Naive thymus-derived CD8-positive, alpha-beta T cell (primary cell): ENCODE data around the gene KLHL12. TPM values are rescaled to one million over a fixed set of nuclear protein-coding genes. Genes with fewer than 3 reads are reported as not detected.
"Not testable (repeated sequence)": the region's sequence is repeated elsewhere in the genome, so short reads cannot be mapped to it uniquely, and the experiment has no call there.

Experiments
- ATAC-seq, 2 donors: fragments of 150-1000 bp; cut with Tn5 transposase in 1 of 2; sonication (Bioruptor Pico), chemical (Tn5 transposase) in 1 of 2; 1 replicate in 1 of 2; 2 replicates in 1 of 2; pipeline ENCODE4 v1.10.0; 2021; ENCODE audit warnings: mild to moderate bottlenecking in 2 of 2, moderate library complexity in 2 of 2
- POLR2A ChIA-PET: fragments of 350-600 bp; sonication (Branson Sonifier 250); formaldehyde crosslinking; loops from one replicate; lab custom pipeline; 2021; ENCODE audit warnings: antibody characterized with exemption; lab: Charles Lee
- DNase-seq, 10 donors: peaks; one replicate each; pipeline versions ENCODE4 v3.0.0 to v3.0.0-alpha.2; 2020 to 2022
- H3K27ac Mint-ChIP-seq, 10 donors: one replicate each; pipeline ENCODE4 v1.8.0; 2020 to 2022; ENCODE audit warnings: mild to moderate bottlenecking in 10 of 10, mixed read lengths in 10 of 10, moderate library complexity in 4 of 10, inconsistent platforms in 1 of 10
- H3K27me3 Mint-ChIP-seq, 5 donors: one replicate each; pipeline ENCODE4 v1.8.0; 2021 to 2022; ENCODE audit warnings: mixed read lengths in 5 of 5
- H3K36me3 Mint-ChIP-seq, 3 donors: one replicate each; pipeline ENCODE4 v1.8.0; 2020 to 2022; ENCODE audit warnings: mixed read lengths in 3 of 3, mild to moderate bottlenecking in 2 of 3, inconsistent platforms in 1 of 3
- H3K4me1 Mint-ChIP-seq, 4 donors: one replicate each; pipeline ENCODE4 v1.8.0; 2021 to 2022; ENCODE audit warnings: mixed read lengths in 4 of 4
- H3K4me3 Mint-ChIP-seq, 10 donors: one replicate each; pipeline ENCODE4 v1.8.0; 2020 to 2022; ENCODE audit warnings: mild to moderate bottlenecking in 10 of 10, mixed read lengths in 10 of 10, moderate library complexity in 6 of 10, inconsistent platforms in 1 of 10
- H3K9me3 Mint-ChIP-seq, 9 donors: one replicate each; pipeline ENCODE4 v1.8.0; 2020 to 2022; ENCODE audit warnings: mixed read lengths in 9 of 9, mild to moderate bottlenecking in 3 of 9, inconsistent platforms in 1 of 9, moderate library complexity in 1 of 9
- polyA plus RNA-seq, 3 donors: library from polyadenylated mRNA; unstranded; fragments of 300-500 nt; fragmentation: Illumina TruSeq; gene quantifications; one replicate each; pipeline ENCODE4 v1.2.3, GENCODE V29; 2021
- total RNA-seq, 8 experiments: library from RNA in 2 of 8; stranded (reverse) in 2 of 8; gene quantifications; one replicate each; pipeline ENCODE4 v1.2.3 and lab custom pipeline; 2021 to 2026

Gene KLHL12
- total and polyA plus RNA-seq, 5 experiments from 2014 or later = 12.5 to 25.4 (median 16.5) TPM

GRCh38 chr1:202944438-202944921 is 17.4 kb upstream of the KLHL12 start:
- ATAC-seq = no peak
- H3K9me3 Mint-ChIP-seq = no peaks in the 10 kb centered on the region
- POLR2A ChIA-PET = interaction anchor here (1.0 kb wide), 1 partner anchor 17 kb away, joined by 4 read pairs; the partner anchor contains the start of gene KLHL12
- no peak overlapping the region for H3K4me3 Mint-ChIP-seq
- peak overlapping the region in 3 of 10 donors; percentile 9 to 37 (median 12) for H3K27ac Mint-ChIP-seq
- DNase-seq = no peak
- peaks cover 0 to 7% (median 3%) of the 10 kb centered on the region in 4 donors for H3K4me1 Mint-ChIP-seq
- H3K36me3 Mint-ChIP-seq = peaks cover 4 to 91% (median 22%) of the 10 kb centered on the region in 3 donors
- no peaks in the 10 kb centered on the region for H3K27me3 Mint-ChIP-seq

- ATAC-seq (no peak), DNase-seq (no peak)
- H3K4me3 Mint-ChIP-seq = no peak overlapping the region
- H3K4me1 Mint-ChIP-seq = peaks cover 0 to 2% (median 0%) of the 10 kb centered on the region in 4 donors
- H3K36me3 Mint-ChIP-seq = peaks cover 4 to 73% (median 20%) of the 10 kb centered on the region in 3 donors
- no peaks in the 10 kb centered on the region for H3K27me3 Mint-ChIP-seq
- POLR2A ChIA-PET = no interaction called here
- H3K9me3 Mint-ChIP-seq = no peaks in the 10 kb centered on the region
- H3K27ac Mint-ChIP-seq = no peak overlapping the region
These were observed 15.4 kb upstream of the KLHL12 start for GRCh38 chr1:202942426-202942825.

- POLR2A ChIA-PET = interaction anchor here (0.5 kb wide), 1 partner anchor 1610 kb away, joined by 4 read pairs; no protein-coding TSS in a partner anchor
These were observed 14.3 kb upstream of the KLHL12 start for GRCh38 chr1:202941372-202941771.

GRCh38 chr1:202940561-202940960 is 13.5 kb upstream of the KLHL12 start:
- DNase-seq = no peak
- Mint-ChIP-seq H3K27ac (no peak overlapping the region), H3K4me1 (no peaks in the 10 kb centered on the region), H3K27me3 (no peaks in the 10 kb centered on the region), H3K4me3 (no peak overlapping the region), H3K36me3 (peaks cover 4 to 57% (median 16%) of the 10 kb centered on the region in 3 donors), H3K9me3 (no peaks in the 10 kb centered on the region)
- POLR2A ChIA-PET = interaction anchor here (0.5 kb wide), 1 partner anchor 1611 kb away, joined by 4 read pairs; no protein-coding TSS in a partner anchor
- ATAC-seq = no peak

More at GRCh38 chr1:202941372-202941771, 14.3 kb upstream of the KLHL12 start:
- DNase-seq (no peak), ATAC-seq (no peak)
- Mint-ChIP-seq H3K27me3 (no peaks in the 10 kb centered on the region), H3K9me3 (no peaks in the 10 kb centered on the region), H3K27ac (peak overlapping the region in 3 of 10 donors; percentile 58 to 92 (median 75)), H3K4me3 (no peak overlapping the region), H3K36me3 (peaks cover 4 to 65% (median 20%) of the 10 kb centered on the region in 3 donors), H3K4me1 (peaks cover 0 to 2% (median 0%) of the 10 kb centered on the region in 4 donors)

GRCh38 chr1:202938287-202938925 is 11.4 kb upstream of the KLHL12 start:
- Mint-ChIP-seq H3K4me1 (no peaks in the 10 kb centered on the region), H3K27me3 (peaks cover 2 to 19% (median 12%) of the 10 kb centered on the region in 5 donors), H3K4me3 (no peak overlapping the region), H3K27ac (no peak overlapping the region), H3K9me3 (no peaks in the 10 kb centered on the region), H3K36me3 (peaks cover 4 to 35% (median 6%) of the 10 kb centered on the region in 3 donors)
- ATAC-seq (no peak), DNase-seq (no peak)
- POLR2A ChIA-PET = no interaction called here

GRCh38 chr1:202936409-202936808 is 9.4 kb upstream of the KLHL12 start:
- H3K4me3 Mint-ChIP-seq, DNase-seq, POLR2A ChIA-PET, H3K9me3 Mint-ChIP-seq, ATAC-seq, H3K4me1 Mint-ChIP-seq, H3K27ac Mint-ChIP-seq: not testable (repeated sequence)
- H3K27me3 Mint-ChIP-seq = peaks cover 2 to 20% (median 13%) of the 10 kb centered on the region in 5 donors
- peaks cover 0 to 15% (median 0%) of the 10 kb centered on the region in 3 donors for H3K36me3 Mint-ChIP-seq

- H3K27ac Mint-ChIP-seq = no peak overlapping the region
- no peaks in the 10 kb centered on the region for H3K4me1 Mint-ChIP-seq
- ATAC-seq (no peak), DNase-seq (no peak)
- peaks cover 2 to 20% (median 13%) of the 10 kb centered on the region in 5 donors for H3K27me3 Mint-ChIP-seq
- peaks cover 0 to 10% (median 0%) of the 10 kb centered on the region in 3 donors for H3K36me3 Mint-ChIP-seq
- H3K4me3 Mint-ChIP-seq = no peak overlapping the region
- POLR2A ChIA-PET = no interaction called here
- peaks cover 0 to 3% (median 0%) of the 10 kb centered on the region in 9 donors for H3K9me3 Mint-ChIP-seq
These were observed 8.8 kb upstream of the KLHL12 start for GRCh38 chr1:202935844-202936243.

GRCh38 chr1:202934755-202935154 is 7.7 kb upstream of the KLHL12 start:
- POLR2A ChIA-PET = no interaction called here
- Mint-ChIP-seq H3K9me3 (peaks cover 0 to 3% (median 0%) of the 10 kb centered on the region in 9 donors), H3K36me3 (no peaks in the 10 kb centered on the region), H3K27me3 (peaks cover 2 to 20% (median 13%) of the 10 kb centered on the region in 5 donors), H3K27ac (no peak overlapping the region), H3K4me3 (no peak overlapping the region), H3K4me1 (no peaks in the 10 kb centered on the region)
- ATAC-seq (no peak), DNase-seq (no peak)

GRCh38 chr1:202932476-202932875 is 5.4 kb upstream of the KLHL12 start:
- POLR2A ChIA-PET = no interaction called here
- H3K27me3 Mint-ChIP-seq = peaks cover 2 to 20% (median 13%) of the 10 kb centered on the region in 5 donors

GRCh38 chr1:202923533-202923932 is 3.5 kb downstream of the KLHL12 start:
- POLR2A ChIA-PET = no interaction called here
- no peak for DNase-seq
- H3K4me3 Mint-ChIP-seq = peak overlapping the region in 1 of 10 donors; percentile 12
- peak overlapping the region in 2 of 10 donors; percentile 35 to 41 for H3K27ac Mint-ChIP-seq
- no peaks in the 10 kb centered on the region for H3K27me3 Mint-ChIP-seq
- ATAC-seq = no peak
- H3K36me3 Mint-ChIP-seq = peaks cover 0 to 49% (median 5%) of the 10 kb centered on the region in 3 donors
- no peaks in the 10 kb centered on the region for H3K9me3 Mint-ChIP-seq
- H3K4me1 Mint-ChIP-seq = peaks cover 8 to 45% (median 37%) of the 10 kb centered on the region in 4 donors

More at GRCh38 chr1:202932476-202932875, 5.4 kb upstream of the KLHL12 start:
- Mint-ChIP-seq H3K4me3 (no peak overlapping the region), H3K36me3 (no peaks in the 10 kb centered on the region), H3K9me3 (peaks cover 0 to 3% (median 0%) of the 10 kb centered on the region in 9 donors), H3K4me1 (peaks cover 0 to 3% (median 0%) of the 10 kb centered on the region in 4 donors), H3K27ac (no peak overlapping the region)
- DNase-seq (no peak), ATAC-seq (no peak)

GRCh38 chr1:202919615-202920014 is 7.4 kb downstream of the KLHL12 start:
- H3K9me3 Mint-ChIP-seq = no peaks in the 10 kb centered on the region
- no peak overlapping the region for H3K27ac Mint-ChIP-seq
- DNase-seq (no peak), ATAC-seq (no peak)
- peaks cover 3 to 27% (median 20%) of the 10 kb centered on the region in 4 donors for H3K4me1 Mint-ChIP-seq
- H3K36me3 Mint-ChIP-seq = peaks cover 0 to 82% (median 28%) of the 10 kb centered on the region in 3 donors
- POLR2A ChIA-PET = no interaction called here
- no peaks in the 10 kb centered on the region for H3K27me3 Mint-ChIP-seq
- no peak overlapping the region for H3K4me3 Mint-ChIP-seq

- H3K27me3 Mint-ChIP-seq = no peaks in the 10 kb centered on the region
- H3K9me3 Mint-ChIP-seq = no peaks in the 10 kb centered on the region
- H3K36me3 Mint-ChIP-seq = peaks cover 9 to 97% (median 32%) of the 10 kb centered on the region in 3 donors
- ATAC-seq = no peak
- POLR2A ChIA-PET = interaction anchor here (1.1 kb wide), 1 partner anchor 12 kb away, joined by 3 read pairs; the partner anchor contains the start of gene KLHL12
- no peak overlapping the region for H3K4me3 Mint-ChIP-seq
- no peak overlapping the region for H3K27ac Mint-ChIP-seq
- peaks cover 1 to 7% (median 6%) of the 10 kb centered on the region in 4 donors for H3K4me1 Mint-ChIP-seq
- no peak for DNase-seq
These were observed 11.9 kb downstream of the KLHL12 start for GRCh38 chr1:202915146-202915545.

- H3K9me3 Mint-ChIP-seq, DNase-seq, H3K4me1 Mint-ChIP-seq, POLR2A ChIA-PET, H3K27me3 Mint-ChIP-seq, H3K4me3 Mint-ChIP-seq, ATAC-seq: not testable (repeated sequence)
- H3K27ac Mint-ChIP-seq = peak overlapping the region in 1 of 10 donors; percentile 60
- H3K36me3 Mint-ChIP-seq = peaks cover 9 to 97% (median 33%) of the 10 kb centered on the region in 3 donors
These were observed 14.6 kb downstream of the KLHL12 start for GRCh38 chr1:202912476-202912875.
